Germinal center (tissue), 1 donor: ENCODE results near the gene FAM89A.
A peak's percentile ranks its signal among the peaks of the same experiment; 100 is the strongest.
"Not testable (repeated sequence)": the region's sequence is repeated elsewhere in the genome, so short reads cannot be mapped to it uniquely, and the experiment has no call there.

Source experiments
- DNase-seq: peaks from one replicate; pipeline ENCODE4 v3.0.0; 2012; ENCODE audit warnings: mixed read lengths, low spot score

Gene FAM89A

GRCh38 chr1:231055271-231055670 is 15.2 kb upstream of the FAM89A start:
- no peak for DNase-seq

- DNase-seq, result peak; percentile 26
Observed at GRCh38 chr1:231053493-231054162, 13.6 kb upstream of the FAM89A start.

DNA sequence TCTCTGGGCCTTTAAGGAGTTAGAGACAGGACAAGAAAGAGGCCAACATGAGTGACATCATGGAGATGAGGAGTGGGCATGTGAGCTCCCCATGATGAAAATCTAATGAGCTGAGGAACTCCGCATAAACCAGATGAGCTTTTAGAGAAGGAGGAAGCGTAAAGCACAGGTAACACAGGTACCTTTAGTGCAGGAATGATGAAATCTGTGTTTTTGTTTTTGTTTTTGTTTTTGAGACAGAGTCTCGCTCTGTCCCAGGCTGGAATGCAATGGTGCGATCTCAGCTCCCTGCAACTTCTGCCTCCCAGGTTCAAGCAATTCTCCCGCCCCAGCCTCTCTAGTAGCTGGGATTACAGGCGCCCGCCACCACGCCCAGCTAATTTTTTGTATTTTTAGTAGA is 12.7 kb upstream of the FAM89A start:
- DNase-seq, result no peak

DNA sequence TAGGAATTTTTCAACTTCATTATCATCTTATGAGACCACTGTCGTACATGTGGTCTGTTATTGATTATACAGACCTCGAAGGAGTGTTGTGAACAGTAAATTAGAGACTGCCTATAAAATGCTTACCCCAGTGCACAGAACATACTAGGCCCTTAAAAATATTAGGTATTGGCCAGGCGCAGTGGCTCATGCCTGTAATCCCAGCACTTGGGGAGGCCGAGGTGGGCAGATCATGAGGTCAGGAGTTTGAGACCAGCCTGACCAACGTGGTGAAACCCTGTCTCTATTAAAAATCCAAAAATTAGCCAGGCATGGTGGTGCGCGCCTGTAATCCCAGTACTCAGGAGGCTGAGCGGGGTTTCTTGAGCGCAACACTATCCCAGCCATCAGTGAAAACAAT is 10.9 kb upstream of the FAM89A start:
- DNase-seq, result not testable (repeated sequence)

- DNase-seq, result no peak
Observed at GRCh38 chr1:231050395-231050794, 10.3 kb upstream of the FAM89A start.

DNA sequence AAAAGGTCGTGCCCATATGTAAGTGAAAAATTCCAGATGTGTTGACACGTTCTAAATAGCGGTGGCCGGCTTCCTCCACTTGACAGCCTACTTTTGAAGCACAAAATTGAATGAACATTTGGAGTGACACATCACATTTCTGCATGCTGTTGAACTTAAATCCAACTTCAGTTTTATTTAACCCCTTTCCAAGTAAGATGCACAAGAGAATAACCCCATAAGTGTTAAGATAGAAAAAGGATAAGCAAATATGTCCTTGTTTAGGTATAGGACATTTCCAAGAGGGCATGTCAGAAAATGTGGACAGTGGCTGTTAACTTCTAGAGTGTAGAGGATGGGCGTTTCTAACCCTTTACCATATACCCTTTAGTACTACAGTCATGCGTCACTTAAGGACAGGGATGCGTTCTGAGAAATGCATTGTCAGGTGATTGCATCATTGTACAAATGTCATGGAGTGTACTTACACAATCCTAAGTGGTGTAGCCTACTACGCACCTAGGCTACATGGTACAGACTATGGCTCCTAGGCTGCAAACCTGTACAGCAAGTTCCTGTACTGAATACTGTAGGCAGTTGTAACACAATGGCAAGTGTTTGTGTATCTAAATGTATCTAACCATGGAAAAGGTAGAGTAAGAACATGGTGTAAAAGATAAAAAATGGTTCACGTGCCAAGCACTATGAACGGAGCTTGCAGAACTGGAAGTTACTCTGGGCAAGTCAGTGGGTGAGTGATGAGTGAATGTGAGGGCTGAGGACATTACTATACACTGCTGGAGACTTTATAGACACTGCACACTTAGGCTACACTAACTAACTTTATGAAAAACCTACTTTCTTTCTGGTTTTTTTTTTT is 9.3 kb upstream of the FAM89A start:
- DNase-seq, result no peak

DNA sequence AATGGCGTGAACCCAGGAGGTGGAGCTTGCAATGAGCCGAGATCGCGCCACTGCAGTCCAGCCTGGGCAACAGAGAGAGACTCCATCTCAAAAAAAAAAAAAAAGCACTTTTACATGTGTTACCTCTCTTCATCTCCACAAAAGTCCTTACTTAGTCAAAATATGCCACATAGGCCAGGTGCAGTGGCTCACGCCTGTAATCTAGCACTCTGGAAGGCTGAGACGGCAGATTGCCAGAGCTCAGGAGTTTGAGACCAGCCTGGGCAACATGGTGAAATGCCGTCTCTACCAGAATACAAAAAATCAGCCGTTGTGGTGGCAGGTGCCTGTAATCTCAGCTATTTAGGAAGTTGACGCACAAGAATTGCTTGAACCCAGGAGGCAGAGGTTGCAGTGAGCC is 8.4 kb upstream of the FAM89A start:
- not testable (repeated sequence) for DNase-seq

DNA sequence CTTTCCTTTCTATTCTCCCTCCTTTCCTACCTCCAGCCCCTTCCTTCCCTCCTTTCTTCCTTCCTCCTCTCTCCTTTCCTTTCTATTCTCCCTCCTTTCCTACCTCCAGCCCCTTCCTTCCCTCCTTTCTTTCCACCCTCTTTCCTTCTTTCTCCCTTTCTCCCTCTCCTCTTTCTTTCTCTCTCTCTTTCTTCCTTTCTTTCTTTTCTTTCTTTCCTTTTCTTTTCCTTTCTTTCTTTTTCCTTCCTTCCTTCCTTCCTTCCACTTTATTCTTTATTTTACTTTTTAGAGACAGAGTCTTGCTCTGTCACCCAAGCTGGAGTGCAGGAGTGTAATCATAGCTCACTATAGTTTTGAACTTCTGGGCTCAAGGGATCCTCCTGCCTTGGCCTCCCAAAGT is 7.5 kb upstream of the FAM89A start:
- DNase-seq, result not testable (repeated sequence)

DNA sequence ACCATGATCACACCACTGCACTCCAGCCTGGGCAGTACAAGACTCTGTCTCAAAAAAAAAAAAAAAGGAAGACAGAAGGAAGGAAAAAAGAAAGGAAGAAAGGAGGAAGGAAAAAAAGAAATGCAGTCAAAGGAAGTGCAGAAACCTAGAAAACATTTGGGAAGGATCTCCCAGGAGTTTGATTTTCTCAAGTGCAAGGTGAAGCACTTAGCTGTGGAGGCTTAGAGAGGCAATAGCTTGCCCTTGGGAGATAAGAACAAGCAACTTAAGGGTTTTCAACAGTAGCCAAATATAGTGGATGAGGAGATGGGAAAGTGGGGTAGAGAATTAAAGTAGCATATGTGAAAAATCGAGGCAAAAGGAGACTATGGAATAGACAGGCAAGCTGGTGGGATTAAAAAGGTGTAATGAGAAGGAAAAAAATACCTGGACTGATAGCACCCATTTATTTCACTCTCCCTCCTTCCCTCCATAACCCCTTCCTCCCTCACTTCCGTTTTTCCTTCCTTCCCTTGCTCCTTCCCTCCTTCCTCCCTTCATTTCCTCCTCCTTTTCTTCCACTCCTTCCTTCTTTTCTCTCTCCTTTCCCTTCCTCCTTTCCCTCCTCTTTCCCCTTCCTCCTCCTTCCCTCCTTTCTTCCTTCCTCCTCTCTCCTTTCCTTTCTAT is 6.8 kb upstream of the FAM89A start:
- no peak for DNase-seq

- DNase-seq, result not testable (repeated sequence)
Observed at GRCh38 chr1:231045921-231046729, 6.1 kb upstream of the FAM89A start.

DNA sequence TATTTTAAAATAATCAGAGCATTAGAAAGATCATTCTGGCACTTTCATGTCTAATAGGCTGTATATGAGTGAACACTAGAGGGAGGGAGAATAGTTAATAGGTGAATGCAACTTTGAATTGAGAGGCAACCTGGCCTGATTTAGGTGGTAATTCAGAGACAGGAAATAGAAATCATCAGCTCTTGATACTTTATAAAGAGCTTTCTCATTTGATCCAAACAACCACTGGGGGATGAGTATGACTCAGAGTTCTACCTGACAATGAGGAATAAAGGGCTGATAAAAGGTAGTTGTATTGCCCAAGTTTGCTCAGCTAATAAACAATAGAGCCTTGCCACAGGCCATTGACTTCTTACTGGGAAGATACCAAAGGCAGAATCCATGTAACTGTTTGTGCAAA is 5.2 kb upstream of the FAM89A start:
- no peak for DNase-seq

DNA sequence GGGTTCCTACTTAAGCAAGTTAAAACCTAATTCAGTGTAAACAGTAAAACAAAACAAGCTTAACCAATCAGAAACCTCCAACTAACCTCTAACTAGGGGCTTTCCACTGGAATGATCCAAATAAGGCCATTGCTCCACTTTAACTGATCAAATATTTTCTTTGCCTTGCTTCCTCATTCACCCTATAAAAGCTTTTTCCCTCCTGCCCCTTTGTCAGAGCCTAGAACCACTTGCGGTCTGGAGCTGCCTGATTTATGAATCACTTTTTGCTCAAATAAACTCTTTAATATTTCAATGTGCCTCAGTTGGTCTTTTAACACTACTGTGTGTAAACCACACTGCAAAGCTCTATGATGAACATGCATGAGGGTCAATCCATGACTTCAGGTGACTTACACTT is 4.5 kb upstream of the FAM89A start:
- DNase-seq, result no peak

DNA sequence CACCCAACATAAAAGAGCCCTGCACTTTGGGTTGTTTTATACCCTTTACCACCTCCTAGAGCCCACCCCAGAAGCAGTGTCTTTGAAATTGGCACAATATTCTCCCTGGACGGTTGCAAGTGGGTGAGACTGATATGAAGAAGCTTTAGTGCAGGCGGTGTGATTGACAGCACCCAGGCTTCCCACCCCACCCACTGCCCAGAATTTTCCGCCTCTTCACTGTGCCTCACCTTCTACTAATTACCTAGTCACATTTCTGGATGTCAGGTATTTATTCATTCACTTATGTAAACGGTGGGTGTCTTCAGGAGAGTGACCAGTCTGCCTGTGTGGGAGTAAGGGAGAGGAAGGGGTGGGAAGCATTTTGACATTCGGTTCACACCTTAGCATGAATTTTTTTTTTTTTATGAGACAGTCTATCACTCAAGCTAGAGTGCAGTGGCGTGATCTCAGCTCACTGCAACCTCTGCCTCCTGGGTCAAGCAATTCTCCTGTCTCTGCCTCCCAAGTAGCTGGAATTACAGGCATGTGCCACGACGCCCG is 1.7 kb upstream of the FAM89A start:
- DNase-seq, result no peak

GRCh38 chr1:231040800-231041718 is 1.0 kb upstream of the FAM89A start:
- DNase-seq, result no peak

DNA sequence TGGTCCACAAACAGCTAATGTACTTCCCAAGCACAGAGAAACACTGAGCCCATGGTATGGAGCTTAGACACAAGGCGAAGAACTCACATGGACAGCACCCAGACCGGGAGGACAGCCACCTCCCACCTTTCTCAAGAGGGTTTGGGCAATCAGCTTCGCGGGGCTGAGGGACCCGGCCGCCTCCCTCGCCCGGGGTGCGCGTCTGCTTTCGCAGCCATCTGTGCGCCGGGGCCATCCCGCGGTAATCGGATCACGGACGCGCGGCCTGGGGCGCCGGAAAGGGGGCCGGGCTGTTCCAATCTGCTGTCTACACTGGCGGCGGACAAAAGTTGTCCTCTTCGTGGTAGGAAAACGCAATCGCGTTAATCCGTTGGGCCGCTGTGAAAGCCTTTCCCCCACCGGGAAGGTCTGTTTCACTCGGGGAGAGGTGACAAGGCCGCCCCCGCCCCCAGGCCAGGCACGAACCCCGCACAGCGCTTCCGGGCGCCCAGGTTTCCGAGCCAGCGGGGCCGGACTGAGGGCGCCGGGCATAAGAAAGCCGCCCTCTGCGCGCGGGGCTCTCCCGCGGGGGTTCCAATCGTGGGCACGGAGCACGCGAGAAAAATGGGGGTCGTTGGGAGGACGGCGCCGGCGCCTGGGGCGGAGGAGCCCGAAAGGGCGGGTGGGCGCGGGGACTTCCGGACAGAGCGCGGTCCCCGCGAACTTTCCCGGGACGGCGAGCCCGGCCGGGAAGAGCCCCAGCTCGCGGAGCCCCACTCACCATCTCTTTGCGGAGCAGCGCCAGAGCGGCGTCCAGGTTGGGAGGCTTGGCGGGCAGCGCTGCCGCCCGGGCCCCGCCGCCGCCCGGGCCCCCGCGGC is 664 bp downstream of the FAM89A start:
- DNase-seq, result peak; percentile 47

DNA sequence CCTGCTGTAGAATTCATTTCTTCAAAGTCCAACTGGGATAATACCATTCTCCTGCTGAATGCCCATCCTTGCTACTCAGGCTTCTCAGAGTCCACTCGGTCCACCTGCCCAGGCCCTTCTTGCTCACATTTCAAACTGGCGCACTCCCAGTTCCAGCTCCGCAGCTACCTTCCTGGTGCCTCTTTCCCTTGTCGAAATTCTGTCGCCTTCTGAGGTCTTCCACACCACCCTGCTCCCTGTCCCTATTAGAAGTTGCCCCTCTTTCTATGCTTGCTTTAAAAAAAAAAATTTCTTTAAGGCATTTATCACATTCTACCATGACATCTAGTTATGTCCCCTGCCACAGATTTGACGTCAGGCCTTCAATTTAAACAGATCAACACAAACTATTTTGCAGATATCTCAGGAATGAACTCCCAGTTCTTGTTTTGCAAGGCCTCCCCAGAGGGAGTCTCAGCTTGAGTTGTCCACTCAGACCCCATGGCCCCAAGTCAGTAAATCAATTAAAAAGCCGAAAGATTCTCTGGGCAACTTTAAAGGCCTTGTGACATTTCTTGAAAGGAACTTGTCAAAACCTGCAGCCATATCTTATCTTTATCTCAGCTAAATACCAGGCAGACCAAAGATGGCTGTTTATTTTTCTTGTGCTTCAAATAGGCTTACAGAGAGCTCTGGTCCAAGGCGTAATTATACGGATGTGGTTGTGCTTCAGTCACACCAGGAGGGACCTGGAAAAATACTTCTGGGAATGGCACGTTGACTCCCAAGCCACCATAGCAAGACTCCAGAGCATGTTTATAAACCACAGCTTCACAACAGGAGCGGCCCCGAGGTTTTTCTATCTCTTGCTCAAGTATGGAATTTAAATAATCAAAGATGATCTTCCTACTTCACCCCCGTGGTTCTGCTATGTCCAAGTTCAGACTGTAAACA is 2.2 kb downstream of the FAM89A start:
- DNase-seq, result no peak

GRCh38 chr1:231036416-231036815 is 3.6 kb downstream of the FAM89A start:
- DNase-seq, result no peak

- DNase-seq, result no peak
Observed at GRCh38 chr1:231035799-231036198, 4.3 kb downstream of the FAM89A start.

- DNase-seq, result no peak
Observed at GRCh38 chr1:231032963-231033362, 7.1 kb downstream of the FAM89A start.
